GDM1 (cell line): Measurements from ENCODE around the gene RRAS2.
"Not testable (repeated sequence)": the region's sequence is repeated elsewhere in the genome, so short reads cannot be mapped to it uniquely, and the experiment has no call there.

Experiments used
- DNase-seq: peaks from one replicate; lab custom pipeline; 2025; lab: John Stamatoyannopoulos, UW

The RRAS2 gene

GRCh38 chr11:14358729-14359439, at the start of gene RRAS2:
Gene RRAS2 (minus strand): TSS chr11:14359183. CDS start chr11:14358870, 313 bp downstream.
- DNase-seq, result no peak

GRCh38 chr11:14408612-14409011, 49.6 kb upstream of the RRAS2 start:
- no peak for DNase-seq

- DNase-seq, result not testable (repeated sequence)
Measured at GRCh38 chr11:14406116-14406515, 47.1 kb upstream of the RRAS2 start.

- DNase-seq, result not testable (repeated sequence)
Measured at GRCh38 chr11:14403528-14403927, 44.5 kb upstream of the RRAS2 start.

- DNase-seq, result no peak
Measured at GRCh38 chr11:14399087-14399486, 40.1 kb upstream of the RRAS2 start.

GRCh38 chr11:14396273-14396672, 37.3 kb upstream of the RRAS2 start:
- DNase-seq, result no peak

- no peak for DNase-seq
Measured at GRCh38 chr11:14393889-14394288, 34.9 kb upstream of the RRAS2 start.

GRCh38 chr11:14393129-14393528, 34.1 kb upstream of the RRAS2 start:
- no peak for DNase-seq

- no peak for DNase-seq
Measured at GRCh38 chr11:14390669-14391068, 31.7 kb upstream of the RRAS2 start.

GRCh38 chr11:14388352-14388751, 29.4 kb upstream of the RRAS2 start:
- DNase-seq, result no peak

GRCh38 chr11:14386895-14387480, 28.0 kb upstream of the RRAS2 start:
- DNase-seq, result no peak

GRCh38 chr11:14386081-14386480, 27.1 kb upstream of the RRAS2 start:
- no peak for DNase-seq

- no peak for DNase-seq
Measured at GRCh38 chr11:14384338-14384737, 25.4 kb upstream of the RRAS2 start.

GRCh38 chr11:14381968-14382367, 23.0 kb upstream of the RRAS2 start:
- DNase-seq, result no peak

GRCh38 chr11:14380947-14381561, 22.1 kb upstream of the RRAS2 start:
- DNase-seq, result no peak

- DNase-seq, result no peak
Measured at GRCh38 chr11:14380125-14380936, 21.3 kb upstream of the RRAS2 start.

- DNase-seq, result no peak
Measured at GRCh38 chr11:14378171-14378570, 19.2 kb upstream of the RRAS2 start.

GRCh38 chr11:14376920-14377319, 17.9 kb upstream of the RRAS2 start:
- DNase-seq, result no peak

GRCh38 chr11:14374922-14375830, 16.2 kb upstream of the RRAS2 start:
- no peak for DNase-seq

- DNase-seq, result no peak
Measured at GRCh38 chr11:14373941-14374646, 15.1 kb upstream of the RRAS2 start.

GRCh38 chr11:14372011-14372410, 13.0 kb upstream of the RRAS2 start:
- no peak for DNase-seq
